Measurements from ENCODE around the gene FCN2.
"Not testable (repeated sequence)": the region's sequence is repeated elsewhere in the genome, so short reads cannot be mapped to it uniquely, and the experiment has no call there.

FCN2 gene

GRCh38 chr9:134847752-134848432 lies 32.7 kb upstream of the FCN2 start:
- DNase-seq (ENCODE audit: low read depth): no peak

GRCh38 chr9:134848504-134848903 lies 32.1 kb upstream of the FCN2 start:
- no peak for DNase-seq (ENCODE audit: low read depth)

- no peak for DNase-seq (ENCODE audit: low read depth)
Measured at GRCh38 chr9:134850611-134851010, 30.0 kb upstream of the FCN2 start.

GRCh38 chr9:134851020-134851419 lies 29.6 kb upstream of the FCN2 start:
- no peak for DNase-seq (ENCODE audit: low read depth)

- DNase-seq (ENCODE audit: low read depth): no peak
Measured at GRCh38 chr9:134852906-134853654, 27.5 kb upstream of the FCN2 start.

DNA sequence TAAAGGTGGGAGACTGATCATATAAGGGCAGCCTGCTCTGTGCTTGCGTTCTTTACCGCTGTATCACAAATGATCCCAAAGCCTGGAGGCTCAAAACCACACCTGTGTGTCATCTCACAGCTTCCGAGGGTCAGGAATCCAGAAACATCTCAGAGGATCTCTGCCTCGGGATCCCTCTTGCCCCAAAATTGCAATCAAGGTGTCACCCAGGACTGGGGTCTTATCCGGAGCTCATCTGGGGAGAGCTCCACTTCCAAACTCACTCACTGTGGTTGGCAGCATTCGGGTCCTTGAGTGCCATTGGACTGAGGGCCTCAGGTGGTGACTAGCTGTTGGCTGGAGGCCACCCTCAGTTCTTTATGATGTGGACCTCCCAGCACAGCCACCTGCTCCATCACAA lies 26.7 kb upstream of the FCN2 start:
- no peak for DNase-seq (ENCODE audit: low read depth)

- DNase-seq (ENCODE audit: low read depth): no peak
Measured at GRCh38 chr9:134854541-134854981, 26.0 kb upstream of the FCN2 start.

DNA sequence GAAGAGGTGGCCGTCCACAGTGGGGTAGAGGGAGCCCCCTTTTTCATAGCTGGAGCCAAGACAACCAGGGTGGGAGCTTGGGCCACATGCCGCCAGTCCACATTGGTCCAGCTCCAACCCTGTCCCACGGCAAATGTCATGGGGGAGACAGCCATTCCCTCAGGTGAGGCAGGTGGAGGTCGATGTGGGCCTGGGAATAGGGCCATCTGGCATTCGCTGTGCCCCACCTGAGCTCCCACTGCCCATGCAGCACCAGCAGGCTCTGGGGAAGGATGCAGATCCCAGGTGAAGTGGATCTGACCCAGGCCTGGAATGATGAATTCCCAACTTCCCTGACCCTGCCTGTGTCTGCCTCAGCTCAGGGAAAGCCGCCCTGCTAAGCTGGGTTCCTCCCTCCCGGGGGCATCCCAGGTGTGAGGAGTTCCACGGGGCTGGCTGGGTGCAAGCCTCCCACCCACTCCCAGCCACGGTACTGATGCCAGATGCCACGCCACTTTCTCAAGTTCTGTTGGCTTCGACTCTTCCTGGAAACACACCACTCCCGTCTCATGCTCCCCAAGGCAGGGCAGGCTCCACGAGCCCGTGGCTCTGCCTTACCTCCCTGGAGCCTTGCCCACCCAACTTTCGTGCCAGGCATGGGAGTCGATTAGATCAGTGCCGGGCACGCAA lies 25.2 kb upstream of the FCN2 start:
- DNase-seq (ENCODE audit: low read depth): no peak

DNA sequence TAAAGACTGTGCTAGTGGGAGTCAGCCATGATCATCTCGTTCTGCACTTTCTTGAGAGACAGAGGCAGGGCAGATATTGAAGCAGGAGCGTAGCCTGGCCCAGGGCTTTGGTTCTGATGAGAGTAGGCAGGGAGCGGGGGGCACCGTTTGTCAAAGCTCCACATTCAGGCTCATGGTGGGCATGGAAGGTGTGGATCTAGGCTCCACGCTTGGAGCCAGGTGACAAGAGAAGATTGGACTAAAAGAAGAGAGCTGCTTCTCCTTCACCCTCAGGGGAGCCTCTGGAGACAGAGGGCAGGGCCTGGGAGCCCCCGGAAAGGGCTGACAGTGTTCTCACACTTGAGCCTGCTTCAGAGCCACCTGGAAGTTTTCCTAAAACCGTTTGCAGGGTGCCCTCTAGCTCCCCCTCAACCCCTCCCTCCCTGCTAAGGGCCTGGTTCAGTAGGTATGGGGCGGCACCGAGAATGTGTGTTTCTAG lies 24.7 kb upstream of the FCN2 start:
- no peak for DNase-seq (ENCODE audit: low read depth)

DNA sequence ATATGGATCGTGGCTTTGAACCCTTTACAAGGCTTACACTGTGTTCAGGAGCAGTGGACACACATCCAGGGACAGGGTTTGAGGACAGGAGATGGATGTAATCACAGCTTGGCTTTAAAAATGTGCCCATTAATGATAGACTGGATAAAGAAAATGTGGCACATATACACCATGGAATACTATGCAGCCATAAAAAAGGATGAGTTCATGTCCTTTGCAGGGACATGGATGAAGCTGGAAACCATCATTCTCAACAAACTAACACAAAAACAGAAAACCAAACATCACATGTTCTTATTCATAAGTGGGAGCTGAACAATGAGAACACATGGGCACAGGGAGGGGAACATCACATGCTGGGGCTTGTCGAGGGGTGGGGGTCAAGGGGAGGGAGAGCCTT lies 23.2 kb upstream of the FCN2 start:
- DNase-seq (ENCODE audit: low read depth): not testable (repeated sequence)

DNA sequence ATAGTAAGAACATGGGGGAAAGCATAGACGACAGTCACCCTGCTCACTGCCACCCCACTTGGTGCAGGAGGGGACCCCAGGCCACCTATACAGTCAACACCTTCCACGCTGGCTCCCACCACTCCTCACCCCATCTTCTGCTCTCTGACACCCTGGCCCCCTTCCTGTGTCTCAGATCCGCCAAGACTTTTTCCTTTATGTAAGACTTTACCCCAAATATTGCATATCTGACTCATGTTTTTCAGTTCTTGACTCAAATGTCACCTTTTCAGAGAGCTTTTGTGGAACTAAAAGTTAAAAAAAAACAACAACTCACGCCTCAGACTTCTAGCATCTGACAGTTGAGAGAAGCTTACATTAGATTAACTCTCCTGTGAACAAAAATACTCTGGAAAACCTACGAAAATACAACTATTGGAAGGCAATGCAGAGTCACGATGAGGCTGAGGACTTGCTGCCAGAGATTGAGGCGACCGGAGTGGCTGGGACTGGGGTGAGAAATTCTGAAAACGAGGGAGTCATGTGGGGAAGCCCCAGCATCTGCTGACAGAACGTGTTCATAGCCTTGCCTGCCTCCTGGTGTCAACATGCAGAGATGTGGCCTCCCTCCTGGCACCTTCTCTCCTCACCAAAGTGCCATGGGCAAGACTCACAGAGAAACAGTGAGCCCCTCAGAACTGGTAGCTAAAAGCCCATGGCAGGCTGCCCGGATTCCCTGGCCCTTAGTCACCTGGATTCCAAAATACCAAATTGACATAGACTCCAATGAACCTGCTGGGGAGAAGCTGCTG lies 22.4 kb upstream of the FCN2 start:
- DNase-seq (ENCODE audit: low read depth): no peak

GRCh38 chr9:134860510-134860909 lies 20.1 kb upstream of the FCN2 start:
- DNase-seq (ENCODE audit: low read depth): no peak

- no peak for DNase-seq (ENCODE audit: low read depth)
Measured at GRCh38 chr9:134861595-134862334, 18.8 kb upstream of the FCN2 start.

- no peak for DNase-seq (ENCODE audit: low read depth)
Measured at GRCh38 chr9:134863306-134863902, 17.2 kb upstream of the FCN2 start.

DNA sequence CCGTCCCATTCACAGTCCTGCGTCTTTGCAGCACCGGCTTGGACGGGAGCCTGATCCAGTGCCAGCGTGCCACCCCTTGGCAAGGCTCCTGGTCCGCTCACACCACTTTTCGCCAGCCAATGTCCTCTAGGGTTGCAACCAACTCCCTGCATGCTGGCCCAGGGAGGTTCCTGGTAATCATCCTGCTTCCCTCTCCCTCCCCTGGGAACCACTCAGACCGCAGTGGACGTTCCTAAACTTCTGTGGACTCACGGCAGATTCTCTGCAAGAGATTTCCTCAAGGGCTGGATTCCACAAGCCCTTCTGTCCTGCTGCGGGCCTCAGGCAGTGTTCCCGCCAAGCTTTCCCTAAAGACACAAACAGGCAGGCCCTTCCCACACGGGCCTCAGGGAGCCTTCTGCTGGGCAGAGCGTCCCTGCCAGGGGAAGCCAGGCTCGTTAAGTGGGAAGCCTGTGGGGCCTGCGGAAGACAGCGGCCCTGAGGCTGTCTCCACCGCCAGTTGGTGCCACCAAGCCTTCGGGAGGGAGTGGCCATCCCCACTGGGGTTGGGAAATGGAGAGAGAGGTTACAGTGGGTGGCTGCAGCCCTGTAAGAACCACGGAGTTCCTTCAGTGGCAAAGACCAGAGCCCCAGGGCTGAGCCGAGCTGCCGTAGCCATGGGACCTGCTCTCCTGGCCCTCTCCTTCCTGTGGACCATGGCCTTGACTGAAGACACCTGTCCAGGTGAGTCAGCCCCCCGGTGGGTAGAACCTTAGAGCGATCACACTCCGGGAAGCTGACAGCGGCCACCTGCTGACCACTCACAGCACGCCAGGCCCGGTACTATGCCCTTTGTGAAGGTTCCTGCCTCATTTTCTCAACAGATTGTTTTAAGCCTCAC lies 16.4 kb upstream of the FCN2 start:
- peak; percentile 30 for DNase-seq (ENCODE audit: low read depth)

GRCh38 chr9:134864821-134865190 lies 15.8 kb upstream of the FCN2 start:
- DNase-seq (ENCODE audit: low read depth): no peak

DNA sequence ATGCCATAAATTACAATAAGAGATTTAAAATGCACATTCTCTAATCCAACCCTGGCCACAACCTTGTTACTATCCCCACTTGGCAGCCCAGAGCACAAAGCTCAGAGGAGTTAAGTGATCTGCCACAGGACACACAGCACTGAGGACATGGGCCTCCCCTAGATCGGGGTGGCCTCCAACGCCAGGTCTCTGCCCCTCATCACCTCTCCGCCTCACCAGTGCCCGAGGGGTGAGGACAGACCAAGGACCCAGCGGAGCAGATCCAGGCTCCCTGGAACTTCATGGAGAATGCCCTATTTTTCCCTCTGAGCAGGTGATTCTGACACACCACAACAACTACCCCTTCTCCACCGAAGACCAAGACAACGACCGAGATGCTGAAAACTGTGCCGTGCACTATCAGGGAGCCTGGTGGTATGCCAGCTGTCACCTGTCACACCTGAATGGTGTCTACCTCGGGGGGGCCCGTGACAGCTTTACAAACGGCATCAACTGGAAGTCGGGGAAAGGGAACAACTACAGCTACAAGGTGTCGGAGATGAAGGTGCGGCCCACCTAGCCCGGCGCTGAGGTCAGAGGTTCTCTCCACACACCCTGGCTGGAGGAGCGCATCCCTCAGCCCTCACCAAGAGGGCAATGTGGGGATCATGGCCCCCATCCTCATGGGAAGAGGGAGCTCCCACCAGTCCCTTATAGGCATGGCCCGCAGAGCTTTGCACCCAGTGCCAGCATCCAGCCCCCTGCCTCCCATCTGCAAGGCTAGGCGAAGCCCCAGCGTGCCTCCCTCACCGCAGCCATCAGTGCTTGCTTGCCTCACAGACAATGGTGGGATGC lies 12.5 kb upstream of the FCN2 start:
- no peak for DNase-seq (ENCODE audit: low read depth)

GRCh38 chr9:134868751-134869553 lies 11.7 kb upstream of the FCN2 start:
- DNase-seq (ENCODE audit: low read depth): no peak
